Nephron (organoid): ENCODE results near the gene GLMN.
"Not testable (repeated sequence)": the region's sequence is repeated elsewhere in the genome, so short reads cannot be mapped to it uniquely, and the experiment has no call there.

Experiments
- H3K27ac Mint-ChIP-seq, 3 experiments: 2 replicates each; pipeline ENCODE4 v1.8.0; 2020; ENCODE audit warnings: mixed read lengths in 3 of 3, mild to moderate bottlenecking in 2 of 3, moderate library complexity in 1 of 3
- H3K27me3 Mint-ChIP-seq: 2 replicates; pipeline ENCODE4 v1.8.0; 2021; ENCODE audit warnings: low read depth, mild to moderate bottlenecking, moderate library complexity, mixed read lengths
- H3K36me3 Mint-ChIP-seq: 2 replicates; pipeline ENCODE4 v1.8.0; 2020; ENCODE audit warnings: low read depth, mixed read lengths
- H3K4me1 Mint-ChIP-seq: 2 replicates; pipeline ENCODE4 v1.8.0; 2020; ENCODE audit warnings: mixed read lengths
- H3K4me3 Mint-ChIP-seq, 3 experiments: 2 replicates each; pipeline ENCODE4 v1.8.0; 2020; ENCODE audit warnings: mild to moderate bottlenecking in 3 of 3, mixed read lengths in 3 of 3, moderate library complexity in 2 of 3
- H3K9me3 Mint-ChIP-seq: 2 replicates; pipeline ENCODE4 v1.8.0; 2020; ENCODE audit warnings: mixed read lengths
- TF ChIP-seq, protein P1 (sequence below), 3 experiments: fragments of 200-600 bp; sonication (generic); IDR thresholded peaks; one replicate each; pipeline ENCODE4 v1.5.0; 2021; ENCODE audit warnings: antibody characterized with exemption in 3 of 3; ENCODE audit not compliant: unreplicated experiment in 3 of 3

GLMN gene

DNA sequence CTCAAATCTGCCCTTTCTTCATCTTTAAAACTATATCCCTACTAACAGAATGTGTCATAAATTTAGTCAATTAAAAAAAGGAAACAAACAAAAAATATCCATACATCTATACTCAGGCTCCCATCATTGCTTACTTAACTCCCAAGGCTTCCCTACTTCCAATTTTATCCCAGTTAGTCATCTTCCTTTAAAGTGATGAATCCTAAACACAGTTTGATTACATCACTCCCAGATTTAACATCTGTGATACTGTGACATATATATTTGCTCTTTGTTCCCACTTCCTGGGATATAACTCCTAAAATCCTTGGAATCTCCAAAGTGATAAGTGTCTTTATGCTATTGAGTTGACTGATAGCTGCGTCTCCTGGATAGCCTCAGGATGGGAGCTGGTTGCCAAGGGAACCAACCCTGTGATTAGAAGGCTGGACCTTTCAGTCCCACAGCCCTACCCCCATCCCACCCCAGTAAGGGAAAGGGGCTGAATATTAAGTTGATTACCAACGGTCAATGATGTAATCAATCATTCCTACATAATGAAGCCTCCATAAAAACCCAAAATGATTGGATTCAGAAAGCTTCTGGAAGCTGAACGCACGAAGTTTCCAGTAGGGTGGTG is 21.6 kb downstream of the GLMN start:
- Mint-ChIP-seq H3K27me3 (no peaks in the 10 kb centered on the region), H3K27ac (no peak overlapping the region), H3K36me3 (peaks cover 73% of the 10 kb centered on the region), H3K4me1 (no peaks in the 10 kb centered on the region), H3K9me3 (peaks cover 13% of the 10 kb centered on the region), H3K4me3 (no peak overlapping the region)
- TF ChIP-seq, protein P1, sequence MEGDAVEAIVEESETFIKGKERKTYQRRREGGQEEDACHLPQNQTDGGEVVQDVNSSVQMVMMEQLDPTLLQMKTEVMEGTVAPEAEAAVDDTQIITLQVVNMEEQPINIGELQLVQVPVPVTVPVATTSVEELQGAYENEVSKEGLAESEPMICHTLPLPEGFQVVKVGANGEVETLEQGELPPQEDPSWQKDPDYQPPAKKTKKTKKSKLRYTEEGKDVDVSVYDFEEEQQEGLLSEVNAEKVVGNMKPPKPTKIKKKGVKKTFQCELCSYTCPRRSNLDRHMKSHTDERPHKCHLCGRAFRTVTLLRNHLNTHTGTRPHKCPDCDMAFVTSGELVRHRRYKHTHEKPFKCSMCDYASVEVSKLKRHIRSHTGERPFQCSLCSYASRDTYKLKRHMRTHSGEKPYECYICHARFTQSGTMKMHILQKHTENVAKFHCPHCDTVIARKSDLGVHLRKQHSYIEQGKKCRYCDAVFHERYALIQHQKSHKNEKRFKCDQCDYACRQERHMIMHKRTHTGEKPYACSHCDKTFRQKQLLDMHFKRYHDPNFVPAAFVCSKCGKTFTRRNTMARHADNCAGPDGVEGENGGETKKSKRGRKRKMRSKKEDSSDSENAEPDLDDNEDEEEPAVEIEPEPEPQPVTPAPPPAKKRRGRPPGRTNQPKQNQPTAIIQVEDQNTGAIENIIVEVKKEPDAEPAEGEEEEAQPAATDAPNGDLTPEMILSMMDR (IDR thresholded peaks at IDR 0.05; ENCODE audit: unreplicated experiment in 3 of 3) = no peak

DNA sequence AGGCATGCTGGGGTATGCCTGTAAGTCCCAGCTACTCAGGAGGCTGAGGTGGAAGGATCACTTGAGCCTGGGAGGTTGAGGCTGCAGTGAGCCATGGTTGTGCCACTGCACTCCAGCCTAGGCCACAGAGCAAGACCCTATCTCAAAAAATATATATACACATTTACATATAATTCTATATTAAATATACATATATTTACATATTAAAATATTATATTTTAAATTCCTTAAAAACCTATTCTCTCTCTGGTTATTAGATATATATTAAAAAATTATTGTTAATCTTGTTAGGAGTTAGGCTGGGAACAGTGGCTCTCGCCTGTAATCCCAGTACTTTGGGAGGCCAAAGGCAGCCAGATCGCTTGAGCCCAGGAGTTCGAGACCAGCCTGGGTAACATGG is 22.7 kb downstream of the GLMN start:
- H3K9me3 Mint-ChIP-seq = peaks cover 8% of the 10 kb centered on the region
- no peaks in the 10 kb centered on the region for H3K4me1 Mint-ChIP-seq
- TF ChIP-seq, protein P1 (IDR thresholded peaks at IDR 0.05; ENCODE audit: unreplicated experiment in 3 of 3) = no peak
- H3K27me3 Mint-ChIP-seq = no peaks in the 10 kb centered on the region
- no peak overlapping the region for H3K27ac Mint-ChIP-seq
- H3K36me3 Mint-ChIP-seq = peaks cover 69% of the 10 kb centered on the region
- no peak overlapping the region for H3K4me3 Mint-ChIP-seq

DNA sequence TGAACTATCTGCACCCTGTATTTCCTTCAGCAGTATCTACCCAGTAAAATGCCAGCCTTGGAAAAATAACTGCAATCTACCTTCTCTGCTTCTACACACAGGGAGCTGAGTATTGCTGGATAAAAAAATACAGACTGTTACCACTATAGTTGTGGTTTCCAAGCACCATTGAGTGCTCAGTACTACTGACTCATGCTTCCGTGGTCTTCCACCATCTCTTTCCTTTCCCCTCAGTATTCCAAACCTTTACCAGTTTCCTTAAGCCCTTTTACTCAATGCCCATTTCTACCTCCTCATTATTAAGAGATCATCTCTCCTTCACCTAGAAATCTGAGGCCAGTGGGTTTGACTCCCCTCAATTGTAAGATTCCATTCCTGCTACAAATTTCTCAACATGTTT is 23.8 kb downstream of the GLMN start:
- no peak overlapping the region for H3K4me3 Mint-ChIP-seq
- H3K36me3 Mint-ChIP-seq = peaks cover 61% of the 10 kb centered on the region
- no peaks in the 10 kb centered on the region for H3K27me3 Mint-ChIP-seq
- no peak overlapping the region for H3K27ac Mint-ChIP-seq
- no peaks in the 10 kb centered on the region for H3K9me3 Mint-ChIP-seq
- TF ChIP-seq, protein P1 (IDR thresholded peaks at IDR 0.05; ENCODE audit: unreplicated experiment in 3 of 3) = no peak
- no peaks in the 10 kb centered on the region for H3K4me1 Mint-ChIP-seq

DNA sequence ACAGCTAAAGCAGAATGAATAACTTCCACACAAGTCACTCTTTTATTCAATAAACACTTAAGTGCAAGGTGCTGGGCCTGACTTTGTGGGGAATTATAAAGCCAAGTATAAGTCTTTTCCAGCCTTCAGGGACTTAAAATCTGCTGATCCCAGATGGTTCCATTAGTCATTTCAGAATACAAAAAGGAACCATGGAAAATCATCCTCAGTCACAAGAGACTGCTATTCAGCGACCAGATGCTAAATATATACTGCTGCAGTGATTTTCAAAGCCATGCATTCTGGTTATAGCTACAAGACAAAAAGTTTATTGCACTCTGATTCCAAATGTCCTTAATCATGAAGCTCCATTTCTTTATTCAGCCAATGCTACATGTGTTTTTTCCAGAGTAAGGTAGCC is 25.7 kb downstream of the GLMN start:
- Mint-ChIP-seq H3K27ac (no peak overlapping the region), H3K4me1 (no peaks in the 10 kb centered on the region), H3K36me3 (peaks cover 68% of the 10 kb centered on the region), H3K4me3 (no peak overlapping the region), H3K9me3 (no peaks in the 10 kb centered on the region), H3K27me3 (no peaks in the 10 kb centered on the region)
- TF ChIP-seq, protein P1 (IDR thresholded peaks at IDR 0.05; ENCODE audit: unreplicated experiment in 3 of 3) = no peak

DNA sequence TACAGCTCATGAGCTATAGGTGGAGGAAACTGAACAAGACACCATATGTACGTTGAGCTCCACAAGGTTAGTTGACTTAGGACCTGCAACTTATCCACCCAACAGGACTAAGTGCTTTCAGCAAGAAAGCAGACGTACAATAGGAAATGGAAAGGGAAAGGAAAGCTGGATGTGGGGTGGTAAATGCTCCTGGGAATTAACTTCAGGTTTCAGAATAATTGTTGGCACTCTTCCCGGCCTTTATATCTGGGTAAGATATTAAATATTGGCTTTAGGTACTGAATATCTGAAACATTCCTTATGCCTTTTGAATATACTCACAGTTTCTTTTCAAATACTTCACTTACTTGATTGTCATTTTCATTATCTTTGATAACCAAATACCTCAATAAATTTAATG is 36.3 kb downstream of the GLMN start:
- Mint-ChIP-seq H3K4me3 (no peak overlapping the region), H3K4me1 (no peaks in the 10 kb centered on the region), H3K36me3 (peaks cover 66% of the 10 kb centered on the region), H3K9me3 (peaks cover 2% of the 10 kb centered on the region), H3K27ac (no peak overlapping the region), H3K27me3 (no peaks in the 10 kb centered on the region)
- TF ChIP-seq, protein P1 (IDR thresholded peaks at IDR 0.05; ENCODE audit: unreplicated experiment in 3 of 3) = no peak

DNA sequence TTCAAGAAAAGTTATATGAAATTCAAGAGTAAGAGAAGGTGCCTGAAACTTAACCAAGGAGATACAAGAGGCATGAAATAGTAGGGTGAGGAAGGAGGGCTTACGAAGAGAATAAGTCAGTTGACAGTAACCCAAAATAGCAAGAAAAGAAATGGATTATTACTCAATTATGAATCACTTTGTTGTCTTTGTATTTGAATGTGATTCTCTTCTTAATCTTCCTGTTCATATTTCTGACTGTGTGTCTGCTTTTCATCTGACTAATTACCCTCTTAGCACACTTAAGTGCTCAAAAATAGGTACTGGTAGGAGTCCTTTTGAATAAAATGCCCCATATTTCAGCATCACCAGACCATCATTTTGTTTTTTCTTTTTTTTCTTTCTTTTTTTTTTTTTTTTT is 39.4 kb downstream of the GLMN start:
- Mint-ChIP-seq H3K36me3 (peaks cover 85% of the 10 kb centered on the region), H3K4me1 (no peaks in the 10 kb centered on the region), H3K4me3 (no peak overlapping the region), H3K27ac (no peak overlapping the region), H3K9me3 (peaks cover 25% of the 10 kb centered on the region), H3K27me3 (no peaks in the 10 kb centered on the region)
- TF ChIP-seq, protein P1 (IDR thresholded peaks at IDR 0.05; ENCODE audit: unreplicated experiment in 3 of 3) = no peak

DNA sequence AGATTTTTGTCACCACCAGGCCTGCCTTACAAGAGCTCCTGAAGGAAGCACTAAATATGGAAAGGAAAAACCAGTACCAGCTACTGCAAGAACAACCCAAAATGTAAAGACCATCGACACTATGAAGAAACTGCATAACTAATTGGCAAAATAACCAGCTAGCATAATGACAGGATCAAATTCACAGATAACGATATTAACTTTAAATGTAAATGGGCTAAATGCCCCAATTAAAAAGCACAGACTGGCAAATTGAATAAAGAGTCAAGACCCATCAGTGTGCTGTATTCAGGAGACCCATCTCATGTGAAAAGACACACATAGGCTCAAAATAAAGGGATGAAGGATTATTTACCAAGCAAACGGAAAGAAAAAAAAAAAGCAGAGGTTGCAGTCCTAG is 44.1 kb downstream of the GLMN start:
- peaks cover 75% of the 10 kb centered on the region for H3K36me3 Mint-ChIP-seq
- not testable (repeated sequence) for H3K4me3 Mint-ChIP-seq, H3K27me3 Mint-ChIP-seq, H3K4me1 Mint-ChIP-seq, H3K27ac Mint-ChIP-seq
- peaks cover 33% of the 10 kb centered on the region for H3K9me3 Mint-ChIP-seq
